ENCODE results near the gene LAMP5. TPM values are rescaled to one million over a fixed set of nuclear protein-coding genes. Genes with fewer than 3 reads are reported as not detected.

The LAMP5 gene, protein sequence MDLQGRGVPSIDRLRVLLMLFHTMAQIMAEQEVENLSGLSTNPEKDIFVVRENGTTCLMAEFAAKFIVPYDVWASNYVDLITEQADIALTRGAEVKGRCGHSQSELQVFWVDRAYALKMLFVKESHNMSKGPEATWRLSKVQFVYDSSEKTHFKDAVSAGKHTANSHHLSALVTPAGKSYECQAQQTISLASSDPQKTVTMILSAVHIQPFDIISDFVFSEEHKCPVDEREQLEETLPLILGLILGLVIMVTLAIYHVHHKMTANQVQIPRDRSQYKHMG
- not detected in 2 replicates for total RNA-seq (2014; rRNA removed; shearing (Covaris generic); ENCODE audit: low replicate concordance)

GRCh38 chr20:9514461-9515213 lies at the start of gene LAMP5:
Gene LAMP5, plus strand, starts transcription at chr20:9514590. Its CDS starts 263 bp downstream, at chr20:9514853.
- DNase-seq (ENCODE audit: low read depth): no peak
- in situ Hi-C loops (cut with HindIII; ENCODE audit: low pct_unique_long_range_greater_than_20kb, low sequenced_read_pairs): no loop called here

DNA sequence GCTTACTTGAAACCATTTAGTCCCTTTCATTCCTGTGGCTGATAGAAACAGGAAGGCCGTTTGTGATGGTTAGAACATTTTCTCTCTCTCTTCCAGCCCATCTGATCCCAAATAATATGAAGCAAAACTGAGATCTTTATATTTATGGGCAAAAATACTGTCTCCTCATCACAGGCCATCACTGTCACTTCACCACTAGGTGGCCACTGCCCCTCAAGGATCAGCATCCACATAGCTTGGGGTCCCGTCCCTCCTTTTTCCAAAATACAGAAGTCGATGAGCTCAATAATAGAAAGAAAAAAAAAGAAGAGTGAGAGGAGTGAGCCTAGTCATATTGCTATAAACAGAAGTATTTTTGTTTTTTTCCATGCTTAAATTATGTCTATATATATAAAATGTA lies 46.4 kb upstream of the LAMP5 start:
- in situ Hi-C loops (cut with HindIII; ENCODE audit: low pct_unique_long_range_greater_than_20kb, low sequenced_read_pairs): no loop called here

DNA sequence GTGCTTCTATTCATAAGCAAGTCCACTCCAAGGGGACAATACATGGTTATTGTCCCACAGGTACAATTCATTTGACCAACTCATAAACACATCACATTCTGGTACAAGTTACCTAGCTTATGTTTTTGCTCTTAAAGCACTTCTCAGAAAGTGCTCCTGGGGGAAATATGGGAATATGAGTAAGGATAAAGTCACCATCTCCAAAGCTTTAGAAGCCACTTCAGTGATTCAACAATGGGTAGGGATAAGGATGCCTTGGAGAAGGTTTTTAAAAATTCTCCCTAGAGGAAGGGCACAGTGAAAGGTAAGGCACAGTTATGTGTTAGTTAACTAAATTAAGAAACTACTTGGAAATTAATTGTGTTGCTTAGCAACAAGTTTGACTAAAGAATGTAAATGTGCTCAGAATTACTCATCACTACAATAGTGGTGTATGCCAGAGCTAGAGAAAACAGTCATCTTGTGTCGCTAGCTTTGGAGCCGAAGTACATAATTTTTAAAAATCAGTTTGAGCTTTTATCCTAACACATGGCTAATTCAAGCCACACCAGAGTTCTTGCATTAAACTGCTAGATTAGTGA lies 39.5 kb upstream of the LAMP5 start:
- DNase-seq (ENCODE audit: low read depth): no peak
- in situ Hi-C loops (cut with HindIII; ENCODE audit: low pct_unique_long_range_greater_than_20kb, low sequenced_read_pairs): no loop called here

More for the DNA sequence above, 46.4 kb upstream of the LAMP5 start:
- DNase-seq (ENCODE audit: low read depth): no peak

DNA sequence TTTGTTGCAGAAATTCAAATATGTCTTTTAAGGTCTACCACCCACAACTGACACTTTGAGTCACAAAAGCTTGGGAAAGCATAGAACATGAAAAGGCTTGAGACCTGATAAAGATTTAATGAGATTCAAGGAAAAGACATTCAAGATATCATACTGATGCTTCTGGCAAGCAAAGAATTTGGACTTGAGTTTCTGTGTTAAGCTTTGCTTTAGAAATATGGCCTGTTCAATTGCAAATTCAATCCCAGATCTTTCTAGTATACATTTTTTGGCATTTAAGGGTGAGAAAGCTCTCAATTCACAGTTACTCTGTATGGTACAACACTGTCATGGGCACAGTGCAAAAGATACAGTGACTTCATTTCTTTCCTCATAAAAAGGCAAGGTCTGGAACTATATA lies 38.9 kb upstream of the LAMP5 start:
- DNase-seq (ENCODE audit: low read depth): no peak
- in situ Hi-C loops (cut with HindIII; ENCODE audit: low pct_unique_long_range_greater_than_20kb, low sequenced_read_pairs): no loop called here

DNA sequence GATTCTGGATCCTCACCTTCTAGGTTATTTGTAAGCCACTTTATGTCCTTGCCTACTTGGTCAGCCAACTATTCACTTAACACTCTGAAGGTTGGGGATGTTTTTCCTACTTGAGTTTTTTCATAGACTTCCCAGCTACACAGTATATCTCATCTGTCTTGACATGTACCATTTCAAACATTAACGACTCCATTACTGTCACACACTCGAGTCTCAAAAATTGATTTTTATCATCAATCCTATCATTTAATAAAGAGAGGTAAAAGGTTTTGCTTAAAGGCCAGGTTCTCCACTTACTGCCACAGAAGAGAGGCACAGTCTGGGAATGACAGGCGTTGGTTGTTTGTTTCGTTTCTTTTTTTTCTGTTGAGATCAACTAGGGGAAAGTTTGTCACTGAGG lies 38.2 kb upstream of the LAMP5 start:
- in situ Hi-C loops (cut with HindIII; ENCODE audit: low pct_unique_long_range_greater_than_20kb, low sequenced_read_pairs): no loop called here
- no peak for DNase-seq (ENCODE audit: low read depth)

- DNase-seq (ENCODE audit: low read depth): no peak
- in situ Hi-C loops (cut with HindIII; ENCODE audit: low pct_unique_long_range_greater_than_20kb, low sequenced_read_pairs): no loop called here
Observed at GRCh38 chr20:9476637-9477036, 37.8 kb upstream of the LAMP5 start.

DNA sequence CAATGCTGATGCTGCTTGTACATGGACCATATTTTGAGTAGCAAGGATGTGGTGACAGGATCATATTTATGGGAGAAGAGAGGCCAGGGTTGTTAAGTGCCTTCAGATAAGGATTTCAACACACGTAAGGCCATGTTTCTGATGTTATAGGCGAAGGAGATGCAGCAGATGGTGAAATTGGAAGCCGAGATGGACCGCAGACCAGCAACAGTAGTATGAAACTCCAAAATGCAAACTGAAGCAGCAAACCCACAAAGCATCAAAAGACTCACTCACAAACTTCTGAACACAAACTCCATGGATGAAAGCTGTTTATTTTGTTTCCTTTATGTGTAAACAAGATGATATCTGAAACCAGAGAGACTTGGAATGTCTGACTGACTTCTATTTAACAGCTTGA lies 35.6 kb upstream of the LAMP5 start:
- DNase-seq (ENCODE audit: low read depth): no peak
- in situ Hi-C loops (cut with HindIII; ENCODE audit: low pct_unique_long_range_greater_than_20kb, low sequenced_read_pairs): no loop called here

DNA sequence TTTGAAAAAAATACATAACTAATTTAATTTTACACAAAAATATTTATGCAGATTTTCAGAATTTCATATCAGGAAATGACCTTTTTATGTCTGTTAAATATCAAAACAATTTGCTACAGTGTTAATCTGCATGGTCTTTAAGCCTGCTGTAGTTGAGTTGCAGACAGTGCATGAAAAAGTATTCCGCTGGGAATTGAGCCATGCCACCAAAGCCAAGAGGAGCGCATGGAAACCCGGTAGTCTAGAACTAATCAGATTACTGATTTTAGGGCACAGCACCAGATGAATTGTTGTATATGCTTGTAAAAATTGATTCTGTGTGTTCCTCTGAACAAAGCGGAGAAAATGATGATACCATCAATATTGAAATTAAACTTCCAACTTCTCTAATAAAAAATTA lies 34.3 kb upstream of the LAMP5 start:
- in situ Hi-C loops (cut with HindIII; ENCODE audit: low pct_unique_long_range_greater_than_20kb, low sequenced_read_pairs): no loop called here
- no peak for DNase-seq (ENCODE audit: low read depth)

GRCh38 chr20:9482180-9482579 lies 32.2 kb upstream of the LAMP5 start:
- DNase-seq (ENCODE audit: low read depth): no peak

GRCh38 chr20:9483131-9483530 lies 31.3 kb upstream of the LAMP5 start:
- no peak for DNase-seq (ENCODE audit: low read depth)
- in situ Hi-C loops (cut with HindIII; ENCODE audit: low pct_unique_long_range_greater_than_20kb, low sequenced_read_pairs): no loop called here

More at GRCh38 chr20:9482180-9482579, 32.2 kb upstream of the LAMP5 start:
- in situ Hi-C loops (cut with HindIII; ENCODE audit: low pct_unique_long_range_greater_than_20kb, low sequenced_read_pairs): no loop called here

- in situ Hi-C loops (cut with HindIII; ENCODE audit: low pct_unique_long_range_greater_than_20kb, low sequenced_read_pairs): no loop called here
- DNase-seq (ENCODE audit: low read depth): no peak
Observed at GRCh38 chr20:9485614-9486340, 28.6 kb upstream of the LAMP5 start.

- in situ Hi-C loops (cut with HindIII; ENCODE audit: low pct_unique_long_range_greater_than_20kb, low sequenced_read_pairs): no loop called here
- no peak for DNase-seq (ENCODE audit: low read depth)
Observed at GRCh38 chr20:9487231-9487630, 27.2 kb upstream of the LAMP5 start.

DNA sequence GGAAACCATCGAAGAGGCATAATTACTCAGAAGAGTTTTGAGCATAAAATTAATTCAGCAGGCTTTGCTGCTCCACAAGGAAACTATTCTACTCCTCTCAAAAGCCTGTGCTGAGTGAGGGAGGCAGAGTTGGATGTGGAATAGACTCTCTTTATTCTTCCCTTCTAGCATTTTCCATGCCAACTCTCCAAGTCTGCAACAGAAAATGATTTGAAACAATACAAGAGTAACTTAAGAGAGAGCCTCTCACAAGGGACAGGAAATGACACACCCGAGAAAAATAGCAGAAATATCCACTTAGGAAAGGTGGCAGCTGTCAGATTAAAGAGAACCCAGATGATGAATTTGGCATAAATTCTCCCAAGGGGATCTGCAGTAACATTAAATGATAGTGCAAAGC lies 26.3 kb upstream of the LAMP5 start:
- in situ Hi-C loops (cut with HindIII; ENCODE audit: low pct_unique_long_range_greater_than_20kb, low sequenced_read_pairs): no loop called here
- no peak for DNase-seq (ENCODE audit: low read depth)

GRCh38 chr20:9490161-9490560 lies 24.2 kb upstream of the LAMP5 start:
- in situ Hi-C loops (cut with HindIII; ENCODE audit: low pct_unique_long_range_greater_than_20kb, low sequenced_read_pairs): no loop called here
- DNase-seq (ENCODE audit: low read depth): no peak

DNA sequence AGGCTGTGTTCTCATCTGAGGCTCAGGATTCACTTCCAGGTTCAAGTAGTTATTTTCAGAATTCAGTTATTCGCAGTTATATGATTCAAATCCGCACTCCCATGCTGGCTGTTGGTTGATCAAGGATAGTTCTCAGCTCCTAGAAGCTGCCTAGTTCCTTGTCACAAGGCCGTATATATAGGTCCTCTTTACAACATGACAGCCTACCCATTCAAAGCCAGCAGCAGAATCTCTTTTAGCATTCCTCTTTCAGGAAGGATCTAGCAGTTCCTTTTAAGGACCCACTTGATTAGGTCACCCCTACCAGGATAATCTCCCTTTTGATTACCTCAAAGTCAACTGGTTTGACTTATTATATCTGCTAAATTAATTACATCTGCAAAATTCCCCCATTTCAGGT lies 23.8 kb upstream of the LAMP5 start:
- in situ Hi-C loops (cut with HindIII; ENCODE audit: low pct_unique_long_range_greater_than_20kb, low sequenced_read_pairs): no loop called here
- no peak for DNase-seq (ENCODE audit: low read depth)

DNA sequence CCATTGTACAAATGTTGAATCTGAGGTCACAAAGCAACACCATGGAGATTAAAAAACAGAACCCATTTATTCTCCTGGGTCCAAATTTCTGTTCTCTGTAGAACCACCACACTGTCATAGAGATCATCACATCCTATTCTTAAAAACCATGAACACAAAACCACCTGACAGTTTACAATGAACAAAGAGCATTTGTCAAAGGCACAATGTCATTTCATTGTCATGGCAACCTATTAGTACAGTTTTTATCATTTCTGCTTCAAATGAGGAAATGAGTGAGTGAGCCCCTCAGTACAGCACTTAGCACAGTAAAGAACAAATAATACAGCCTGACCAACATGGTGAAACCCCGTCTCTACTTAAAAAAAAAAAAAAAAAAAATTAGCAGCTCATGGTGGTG lies 23.1 kb upstream of the LAMP5 start:
- in situ Hi-C loops (cut with HindIII; ENCODE audit: low pct_unique_long_range_greater_than_20kb, low sequenced_read_pairs): no loop called here
- DNase-seq (ENCODE audit: low read depth): no peak

- in situ Hi-C loops (cut with HindIII; ENCODE audit: low pct_unique_long_range_greater_than_20kb, low sequenced_read_pairs): no loop called here
- no peak for DNase-seq (ENCODE audit: low read depth)
Observed at GRCh38 chr20:9492067-9492466, 22.3 kb upstream of the LAMP5 start.

DNA sequence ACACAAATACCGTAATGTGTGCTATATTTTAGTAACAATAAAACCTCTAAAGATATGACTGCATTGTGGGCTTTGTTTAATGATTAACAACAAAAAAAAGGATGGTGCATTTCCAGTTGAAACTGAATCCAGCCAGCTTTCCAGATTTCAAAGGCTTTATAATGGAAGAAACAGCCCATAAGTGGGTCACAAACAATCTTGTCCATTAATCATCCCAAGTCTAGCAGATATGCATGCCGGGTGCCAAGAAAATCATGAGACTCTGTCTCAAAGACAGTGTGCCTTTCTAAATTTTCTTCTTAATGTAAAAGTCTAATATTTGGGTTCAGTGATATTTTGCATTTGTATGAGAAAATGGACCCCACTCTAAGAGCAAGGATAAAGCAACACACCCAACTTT lies 20.6 kb upstream of the LAMP5 start:
- in situ Hi-C loops (cut with HindIII; ENCODE audit: low pct_unique_long_range_greater_than_20kb, low sequenced_read_pairs): no loop called here
- peak; percentile 4 for DNase-seq (ENCODE audit: low read depth)

GRCh38 chr20:9495701-9496100 lies 18.7 kb upstream of the LAMP5 start:
- in situ Hi-C loops (cut with HindIII; ENCODE audit: low pct_unique_long_range_greater_than_20kb, low sequenced_read_pairs): no loop called here
- no peak for DNase-seq (ENCODE audit: low read depth)
